NCI-H69 (cell line): Measurements from ENCODE around the gene TMEM150B.

Experiments used
- DNase-seq: peaks from one replicate; lab custom pipeline; 2025; lab: John Stamatoyannopoulos, UW

The TMEM150B gene

GRCh38 chr19:55354698-55355212 lies 29.6 kb upstream of the TMEM150B start, which contains the start of gene COX6B2:
Gene COX6B2, minus strand, starts transcription at chr19:55354719. Its CDS starts 198 bp downstream, at chr19:55354521.
- DNase-seq = peak; percentile 44

GRCh38 chr19:55353803-55354697 lies 28.9 kb upstream of the TMEM150B start:
- DNase-seq = peak; percentile 68

GRCh38 chr19:55353356-55353802 lies 28.2 kb upstream of the TMEM150B start:
- DNase-seq = peak; percentile 39

- no peak for DNase-seq
These were observed 27.5 kb upstream of the TMEM150B start for GRCh38 chr19:55352549-55353145.

GRCh38 chr19:55352040-55352439 lies 26.9 kb upstream of the TMEM150B start:
- no peak for DNase-seq

GRCh38 chr19:55350620-55351315 lies 25.6 kb upstream of the TMEM150B start:
- no peak for DNase-seq

GRCh38 chr19:55348317-55349034 lies 23.3 kb upstream of the TMEM150B start:
- no peak for DNase-seq

- no peak for DNase-seq
These were observed 22.4 kb upstream of the TMEM150B start for GRCh38 chr19:55347442-55348009.

- no peak for DNase-seq
These were observed 21.7 kb upstream of the TMEM150B start for GRCh38 chr19:55346725-55347441.

GRCh38 chr19:55345818-55346724 lies 20.9 kb upstream of the TMEM150B start:
- DNase-seq = peak; percentile 59

- DNase-seq = no peak
These were observed 20.1 kb upstream of the TMEM150B start for GRCh38 chr19:55345101-55345817.

- DNase-seq = peak; percentile 81
These were observed 19.3 kb upstream of the TMEM150B start for GRCh38 chr19:55344444-55344843.

- DNase-seq = no peak
These were observed 16.7 kb upstream of the TMEM150B start for GRCh38 chr19:55341595-55342531.

GRCh38 chr19:55341171-55341588 lies 16.0 kb upstream of the TMEM150B start:
- DNase-seq = peak; percentile 94

GRCh38 chr19:55340784-55341147 lies 15.6 kb upstream of the TMEM150B start:
- peak; percentile 90 for DNase-seq

- peak; percentile 75 for DNase-seq
These were observed 15.0 kb upstream of the TMEM150B start for GRCh38 chr19:55339889-55340783.
